C4-2B (cell line): ENCODE data around the gene ZBTB20.

ENCODE experiments used
- ZFX ChIP-seq: fragments of 450-650 bp; IDR thresholded peaks from 2 replicates; pipeline ENCODE4 v1.6.1; 2017
- TF ChIP-seq, protein P1 (sequence below): fragments of 450-650 bp; conservative IDR thresholded peaks from 2 replicates; pipeline ENCODE4 v1.5.1; 2017; ENCODE audit warnings: mild to moderate bottlenecking

DNA sequence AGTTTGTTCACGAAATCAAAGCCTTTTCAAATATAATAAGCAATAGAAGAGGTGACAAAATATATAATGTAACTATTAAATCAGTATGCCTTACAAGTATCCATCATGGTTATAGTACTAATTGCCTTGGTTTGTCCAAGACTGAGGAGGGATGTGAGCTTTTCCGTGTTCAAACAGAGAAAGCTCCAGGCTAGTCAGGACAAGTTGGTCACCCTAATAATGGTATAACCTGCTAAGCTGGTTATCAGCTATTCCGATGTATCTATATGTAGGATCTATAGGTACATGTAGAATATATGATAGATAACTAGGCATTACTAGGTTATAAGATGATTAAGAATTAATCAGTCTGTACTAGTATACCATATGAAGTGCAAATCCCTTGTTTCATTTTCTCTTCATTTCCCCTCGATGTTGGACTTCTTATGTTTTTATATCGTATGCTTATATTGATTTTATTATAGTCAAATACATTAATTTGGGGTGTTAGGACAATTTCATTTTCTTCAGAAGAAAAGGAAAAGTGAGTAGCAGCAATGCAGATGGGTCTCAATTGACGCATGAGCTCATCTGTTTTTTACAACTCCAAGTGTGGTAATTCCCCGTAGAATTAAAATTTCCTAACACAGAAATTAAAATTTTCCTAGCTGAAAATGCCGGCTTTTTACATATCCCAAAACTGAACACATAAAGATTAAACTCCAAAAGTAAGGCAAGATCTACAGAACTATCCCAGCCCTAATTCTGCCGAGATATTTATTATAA lies 434.2 kb downstream of the ZBTB20 start:
- TF ChIP-seq, protein P1, sequence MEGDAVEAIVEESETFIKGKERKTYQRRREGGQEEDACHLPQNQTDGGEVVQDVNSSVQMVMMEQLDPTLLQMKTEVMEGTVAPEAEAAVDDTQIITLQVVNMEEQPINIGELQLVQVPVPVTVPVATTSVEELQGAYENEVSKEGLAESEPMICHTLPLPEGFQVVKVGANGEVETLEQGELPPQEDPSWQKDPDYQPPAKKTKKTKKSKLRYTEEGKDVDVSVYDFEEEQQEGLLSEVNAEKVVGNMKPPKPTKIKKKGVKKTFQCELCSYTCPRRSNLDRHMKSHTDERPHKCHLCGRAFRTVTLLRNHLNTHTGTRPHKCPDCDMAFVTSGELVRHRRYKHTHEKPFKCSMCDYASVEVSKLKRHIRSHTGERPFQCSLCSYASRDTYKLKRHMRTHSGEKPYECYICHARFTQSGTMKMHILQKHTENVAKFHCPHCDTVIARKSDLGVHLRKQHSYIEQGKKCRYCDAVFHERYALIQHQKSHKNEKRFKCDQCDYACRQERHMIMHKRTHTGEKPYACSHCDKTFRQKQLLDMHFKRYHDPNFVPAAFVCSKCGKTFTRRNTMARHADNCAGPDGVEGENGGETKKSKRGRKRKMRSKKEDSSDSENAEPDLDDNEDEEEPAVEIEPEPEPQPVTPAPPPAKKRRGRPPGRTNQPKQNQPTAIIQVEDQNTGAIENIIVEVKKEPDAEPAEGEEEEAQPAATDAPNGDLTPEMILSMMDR, result no peak
- TF ChIP-seq ZFX, result no peak
